HG03469 (cell line): ENCODE measurements around the gene EFNA1.
"Not testable (repeated sequence)": the region's sequence is repeated elsewhere in the genome, so short reads cannot be mapped to it uniquely, and the experiment has no call there.

Experiments used
- ATAC-seq: cut with Tn5 transposase; IDR thresholded peaks from one replicate; pipeline ENCODE4 v1.9.1; 2021; ENCODE audit warnings: mild to moderate bottlenecking, moderate library complexity, moderate number of reproducible peaks; ENCODE audit not compliant: unreplicated experiment

EFNA1 gene

DNA sequence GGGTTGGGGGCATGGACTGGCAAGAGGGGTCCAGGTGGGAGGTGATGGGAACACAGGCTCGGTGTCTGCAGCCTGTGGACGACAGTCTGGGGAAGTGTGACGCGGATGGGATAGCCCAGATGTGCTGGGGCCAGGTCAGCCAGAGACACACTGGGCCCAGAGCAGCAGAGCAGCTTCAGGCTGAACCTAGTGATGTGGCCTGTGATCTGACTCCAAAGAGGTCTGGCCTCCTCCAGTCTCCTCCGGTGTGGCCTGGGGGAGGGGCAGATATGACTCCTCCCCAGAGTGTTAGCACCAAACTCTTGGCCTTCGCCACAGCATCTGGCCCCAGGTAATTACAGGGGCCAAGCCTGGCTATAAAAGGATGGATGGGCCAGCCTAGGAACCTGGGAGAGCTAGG lies 35.5 kb upstream of the EFNA1 start:
- no peak for ATAC-seq

DNA sequence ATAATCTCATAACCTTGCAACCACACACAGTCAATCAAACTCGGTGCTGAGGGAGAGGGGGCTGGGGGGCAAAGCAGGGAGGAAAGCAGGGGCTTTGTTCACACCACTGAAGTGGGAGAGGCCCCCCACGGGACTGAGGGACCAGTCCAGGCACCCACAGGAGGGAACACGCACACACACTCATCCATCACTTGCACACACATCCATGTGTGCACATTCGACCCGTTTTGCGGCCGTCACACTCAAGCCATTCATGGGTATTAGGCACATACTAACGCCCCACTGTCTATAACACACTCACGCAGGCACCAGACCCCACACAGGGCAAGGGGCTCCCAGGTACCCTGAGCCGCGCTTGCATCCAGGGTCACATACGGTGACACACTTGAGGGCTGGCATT lies 35.0 kb upstream of the EFNA1 start:
- no peak for ATAC-seq

DNA sequence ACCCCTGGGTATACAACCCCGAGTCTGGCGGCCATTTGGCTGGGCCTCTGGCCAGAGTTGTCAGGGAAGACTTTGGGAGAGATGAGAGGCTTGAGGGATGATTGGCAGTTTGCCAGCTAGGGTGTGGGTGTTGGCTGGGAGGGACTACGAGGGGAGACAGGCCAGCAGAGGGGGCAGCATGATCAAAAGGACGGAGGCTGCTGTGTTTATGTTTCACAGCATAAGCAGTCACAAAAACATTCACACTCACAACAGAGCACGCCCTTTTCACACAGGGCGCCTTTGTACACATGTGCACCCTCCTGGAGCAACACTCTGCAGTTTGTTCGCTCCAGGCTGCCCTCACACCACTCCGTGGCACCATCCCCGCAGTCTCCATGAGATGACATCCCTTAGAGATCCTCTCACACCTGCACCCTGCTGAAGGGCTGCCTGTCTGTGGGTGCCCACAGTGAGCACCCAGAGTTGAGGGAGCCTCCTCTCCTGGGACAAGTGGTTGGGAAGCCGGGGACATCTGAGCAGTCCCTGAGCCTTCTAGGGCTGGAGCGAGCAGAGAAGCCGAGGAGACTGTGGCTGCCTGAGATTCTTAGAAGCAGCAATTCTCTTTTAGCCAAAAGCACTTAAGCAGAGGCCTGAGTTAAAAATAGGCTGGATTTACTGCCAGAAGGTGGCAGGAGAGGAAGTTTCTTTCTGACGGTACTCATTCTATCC lies 33.6 kb upstream of the EFNA1 start:
- no peak for ATAC-seq

DNA sequence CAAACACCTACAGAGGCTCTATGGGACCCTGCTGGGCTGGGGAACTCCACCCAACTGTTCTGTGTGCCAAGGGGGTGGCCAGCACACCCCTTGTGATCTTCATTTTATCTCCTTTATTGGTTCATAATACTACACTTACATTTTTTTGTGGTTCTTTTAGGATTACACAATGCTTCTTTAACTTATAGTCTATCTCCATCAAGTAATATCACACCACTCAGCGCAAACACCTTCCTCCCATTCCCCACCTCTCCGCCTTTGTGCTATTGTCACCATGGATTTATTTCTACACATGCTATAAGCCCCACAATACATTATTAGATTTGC lies 33.1 kb upstream of the EFNA1 start:
- ATAC-seq = no peak

DNA sequence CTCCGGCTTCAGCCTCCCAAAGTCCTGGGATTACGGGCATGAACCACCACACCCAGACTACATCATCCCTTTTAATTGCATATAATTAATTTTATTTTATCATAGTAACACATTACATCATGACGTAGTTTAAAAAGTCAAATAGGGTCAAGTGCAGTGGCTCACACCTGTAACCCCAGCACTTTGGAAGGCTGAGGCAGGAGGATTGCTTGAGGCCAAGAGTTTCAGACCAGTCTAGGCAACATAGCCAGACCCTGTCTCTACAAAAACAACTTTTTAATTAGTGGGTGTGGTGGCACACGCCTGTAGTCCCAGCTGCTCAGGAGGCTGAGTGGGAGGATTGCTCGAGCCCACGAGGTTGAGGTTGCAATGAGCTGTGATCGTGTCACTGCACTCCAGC lies 28.3 kb upstream of the EFNA1 start:
- ATAC-seq = no peak

DNA sequence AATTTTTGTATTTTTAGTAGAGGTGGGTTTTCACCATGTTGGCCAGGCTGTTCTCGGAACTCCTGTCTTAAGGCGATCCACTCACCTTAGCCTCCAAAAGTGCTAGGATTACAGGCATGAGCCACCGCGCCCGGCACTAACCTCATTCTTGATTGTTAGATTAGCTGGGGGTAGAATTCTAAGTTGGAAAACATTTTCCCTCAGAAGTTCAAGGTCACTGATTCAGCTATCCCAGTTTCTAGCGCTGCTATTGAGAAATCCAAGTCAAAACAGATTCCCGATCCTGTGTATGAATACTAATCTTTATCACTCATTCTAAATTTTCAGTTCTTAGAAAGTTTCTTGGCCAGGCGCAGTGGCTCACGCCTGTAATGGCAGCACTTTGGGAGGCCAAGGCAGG lies 24.4 kb upstream of the EFNA1 start:
- ATAC-seq = no peak

DNA sequence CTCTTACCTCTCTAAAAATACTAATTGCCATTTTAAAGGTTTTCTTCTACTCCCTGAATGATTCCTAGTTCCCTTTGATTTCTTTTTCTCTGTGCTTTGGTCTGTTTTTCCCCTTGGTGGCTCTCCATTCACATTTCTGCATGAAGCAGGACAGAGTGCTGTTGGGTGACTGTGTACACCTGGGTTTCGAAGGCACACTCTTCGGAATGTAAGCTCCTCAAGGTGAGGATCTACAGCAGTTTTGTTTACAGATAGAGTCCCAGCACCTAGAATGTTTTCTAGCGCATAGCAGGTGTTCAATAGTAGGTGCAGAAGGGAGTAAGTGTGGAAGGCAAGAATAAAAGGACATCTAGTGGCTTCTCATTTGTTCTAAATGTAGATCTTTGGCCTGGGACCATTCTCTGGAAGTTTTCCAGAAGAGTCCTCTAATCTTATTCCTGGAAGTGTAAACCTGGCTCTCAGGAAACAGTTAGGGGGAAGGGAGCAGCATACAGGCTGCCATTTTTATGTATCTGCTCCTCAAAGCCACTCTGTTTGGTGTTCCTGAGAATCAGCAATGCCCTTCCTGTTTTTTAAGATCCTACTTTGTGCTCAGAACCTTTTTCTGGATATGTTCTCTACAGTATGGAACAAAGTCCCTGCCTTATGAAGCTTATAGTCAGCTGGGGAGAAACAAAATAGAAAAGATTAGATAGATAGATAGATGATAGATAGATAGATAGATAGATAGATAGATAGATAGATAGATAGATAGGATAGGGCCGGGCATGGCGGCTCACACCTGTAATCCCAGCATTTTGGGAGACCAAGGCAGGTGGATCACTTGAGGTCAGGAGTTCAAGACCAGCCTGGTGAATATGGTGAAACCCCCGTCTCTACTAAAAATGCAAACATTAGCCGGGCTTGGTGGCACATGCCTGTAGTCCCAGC lies 22.8 kb upstream of the EFNA1 start:
- ATAC-seq = no peak

DNA sequence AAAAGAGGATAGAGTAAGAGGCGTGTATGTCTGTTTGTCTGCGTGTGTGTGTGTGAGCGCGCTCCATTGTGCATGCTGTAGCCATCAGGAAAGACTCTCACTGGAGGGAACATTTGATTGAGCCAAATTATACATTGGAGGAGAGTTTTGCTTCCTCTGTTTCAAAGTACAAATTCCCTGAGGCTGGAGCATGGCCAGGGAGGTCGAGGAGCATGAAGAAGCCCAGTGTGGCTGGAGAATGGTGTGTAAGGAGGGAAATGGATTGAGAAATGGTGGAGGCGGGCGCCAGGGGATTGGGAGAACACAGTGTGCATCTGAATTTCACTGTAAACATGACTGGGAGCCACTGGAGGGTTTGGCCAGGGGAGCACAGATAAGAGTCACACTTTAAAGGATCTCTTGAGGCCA lies 22.1 kb upstream of the EFNA1 start:
- ATAC-seq = no peak

DNA sequence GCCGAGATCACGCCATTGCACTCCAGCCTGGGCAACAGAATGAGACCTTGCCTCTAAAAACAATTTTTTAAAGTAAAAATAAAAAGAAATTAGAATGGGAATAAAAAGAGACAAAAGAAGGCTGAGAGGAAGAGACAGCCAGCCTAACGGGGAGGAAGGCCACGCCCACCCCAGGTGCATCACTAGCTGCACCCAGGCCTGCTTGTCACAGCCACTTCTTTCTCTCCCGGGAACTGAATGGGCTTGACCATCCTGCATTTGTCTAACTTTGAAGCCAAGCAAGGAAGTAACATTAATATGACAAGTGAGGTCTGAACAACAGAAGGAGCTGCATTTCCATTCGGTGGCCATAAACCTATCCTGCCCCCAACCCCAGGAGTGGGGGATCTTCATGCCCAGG lies 20.8 kb upstream of the EFNA1 start:
- ATAC-seq = no peak

DNA sequence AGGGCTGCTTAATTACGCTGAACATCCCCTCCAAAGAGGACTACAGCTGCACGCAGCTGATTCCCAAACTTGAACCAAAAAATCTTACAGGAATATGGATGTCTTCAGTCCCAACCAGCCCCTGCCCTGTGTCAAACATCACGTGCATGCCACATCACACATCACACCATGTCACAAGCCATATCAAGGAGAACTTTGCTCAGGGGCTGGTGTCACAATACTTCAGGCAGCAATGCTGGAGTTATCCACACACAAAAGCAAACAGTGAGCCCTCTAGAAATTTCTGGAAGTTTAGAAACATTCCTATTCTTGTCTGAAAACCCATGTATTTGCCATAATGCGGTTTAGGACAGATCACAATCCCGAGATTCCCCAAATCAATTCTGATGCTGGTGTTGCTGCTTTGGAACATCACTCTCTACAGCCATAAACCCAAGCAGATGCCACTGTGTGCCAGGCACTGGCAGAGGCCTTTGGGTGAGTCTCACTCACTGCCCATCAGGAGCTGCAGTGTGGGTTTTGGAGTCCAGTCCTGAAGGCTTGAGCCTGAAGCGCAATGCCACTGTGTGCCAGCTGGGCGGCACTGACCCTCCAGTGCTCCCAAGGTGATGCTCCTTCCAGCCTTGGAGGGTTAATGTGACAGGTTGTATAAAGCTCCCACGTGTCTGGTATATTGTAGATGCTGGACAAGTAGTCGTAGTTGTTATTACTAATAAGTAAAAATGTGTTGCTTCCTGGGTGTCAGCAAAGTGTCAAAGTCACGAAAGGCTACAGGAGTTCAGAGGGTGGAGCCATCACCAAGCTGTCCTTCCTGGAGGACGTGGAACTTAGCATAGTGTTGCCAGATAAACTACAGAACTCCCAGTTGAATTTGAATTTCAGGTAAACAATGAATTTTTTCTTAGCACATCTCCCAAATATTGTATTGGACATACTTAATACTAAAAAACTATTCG lies 20.1 kb upstream of the EFNA1 start:
- ATAC-seq = no peak

DNA sequence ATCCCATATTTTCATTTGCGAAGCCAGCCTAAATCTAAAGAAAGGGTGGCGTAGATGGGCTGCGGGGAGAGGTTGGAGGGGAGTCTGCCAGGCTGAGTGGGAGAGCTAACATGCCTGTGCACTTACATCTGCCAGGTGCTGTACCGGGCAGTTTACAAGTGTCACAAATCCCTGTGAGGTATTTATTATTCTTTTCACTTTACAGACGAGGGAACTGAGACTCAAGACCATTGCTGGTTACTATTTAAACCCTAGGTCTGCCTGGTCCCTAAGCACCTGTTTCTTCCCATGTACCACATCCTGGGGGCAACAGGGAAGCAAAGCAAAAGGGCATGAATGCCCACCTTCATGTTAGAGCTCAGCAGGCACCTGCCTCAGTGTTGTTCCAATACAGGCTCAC lies 19.4 kb upstream of the EFNA1 start:
- no peak for ATAC-seq

DNA sequence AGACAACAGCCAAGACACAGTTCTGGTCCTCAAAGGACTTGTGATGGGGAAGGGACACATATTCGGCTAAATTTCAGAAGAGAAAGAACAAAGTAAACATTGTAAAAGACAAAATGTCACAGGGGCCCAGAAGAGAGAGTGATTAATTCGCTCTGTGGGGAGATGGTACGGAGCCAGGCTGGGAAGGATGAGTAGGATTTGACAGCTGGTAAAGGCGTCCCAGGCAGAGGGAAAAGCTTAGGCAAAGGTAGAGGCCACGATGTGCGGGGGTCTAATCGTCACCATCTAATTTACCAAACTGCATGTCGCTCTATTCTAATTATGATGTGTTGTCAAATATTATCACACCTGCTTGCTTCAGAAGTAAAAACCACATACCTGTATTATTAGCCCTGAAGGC lies 17.3 kb upstream of the EFNA1 start:
- no peak for ATAC-seq

DNA sequence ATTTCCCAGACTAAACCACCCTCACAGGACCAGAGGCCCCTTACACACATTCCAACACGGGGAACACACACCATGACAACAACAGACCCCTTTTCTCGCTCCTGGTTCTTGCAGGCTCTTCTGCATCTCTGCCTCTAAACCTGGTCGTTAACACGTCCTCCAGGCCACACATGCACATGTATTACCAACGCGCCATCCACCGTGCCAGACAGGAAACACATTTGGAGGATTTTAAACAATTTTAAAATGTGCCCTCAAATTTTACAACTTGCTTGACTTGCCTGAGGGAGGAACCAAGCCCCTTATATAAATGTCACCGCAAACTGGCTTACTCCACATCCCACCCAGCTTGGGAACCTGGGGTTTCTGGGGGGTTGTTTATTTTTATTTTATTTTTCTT lies 16.9 kb upstream of the EFNA1 start:
- no peak for ATAC-seq

DNA sequence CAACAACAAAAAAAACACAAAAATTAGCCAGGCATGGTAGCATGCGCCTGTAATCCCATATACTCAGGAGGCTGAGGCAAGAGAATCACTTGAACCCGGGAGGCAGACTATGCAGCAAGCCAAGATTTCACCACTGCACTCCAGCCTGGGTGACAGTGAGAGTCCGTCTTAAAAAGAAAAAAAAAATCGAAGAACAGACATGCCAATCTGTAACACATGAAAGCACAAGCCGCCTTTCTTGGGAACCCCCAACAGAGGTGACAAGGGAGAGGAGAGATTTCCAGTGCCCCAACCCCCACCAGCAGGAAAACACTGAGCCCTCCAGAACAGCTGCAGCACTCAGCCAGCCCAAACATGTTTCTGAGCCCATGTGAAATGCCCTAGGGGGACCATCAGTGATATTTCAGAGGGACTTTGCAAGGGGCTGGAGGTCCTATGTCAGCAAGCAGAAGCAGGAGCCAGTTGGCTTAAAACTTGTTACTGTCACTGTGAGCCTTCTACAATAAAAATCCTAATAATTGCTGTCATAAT lies 14.2 kb upstream of the EFNA1 start:
- ATAC-seq = no peak

DNA sequence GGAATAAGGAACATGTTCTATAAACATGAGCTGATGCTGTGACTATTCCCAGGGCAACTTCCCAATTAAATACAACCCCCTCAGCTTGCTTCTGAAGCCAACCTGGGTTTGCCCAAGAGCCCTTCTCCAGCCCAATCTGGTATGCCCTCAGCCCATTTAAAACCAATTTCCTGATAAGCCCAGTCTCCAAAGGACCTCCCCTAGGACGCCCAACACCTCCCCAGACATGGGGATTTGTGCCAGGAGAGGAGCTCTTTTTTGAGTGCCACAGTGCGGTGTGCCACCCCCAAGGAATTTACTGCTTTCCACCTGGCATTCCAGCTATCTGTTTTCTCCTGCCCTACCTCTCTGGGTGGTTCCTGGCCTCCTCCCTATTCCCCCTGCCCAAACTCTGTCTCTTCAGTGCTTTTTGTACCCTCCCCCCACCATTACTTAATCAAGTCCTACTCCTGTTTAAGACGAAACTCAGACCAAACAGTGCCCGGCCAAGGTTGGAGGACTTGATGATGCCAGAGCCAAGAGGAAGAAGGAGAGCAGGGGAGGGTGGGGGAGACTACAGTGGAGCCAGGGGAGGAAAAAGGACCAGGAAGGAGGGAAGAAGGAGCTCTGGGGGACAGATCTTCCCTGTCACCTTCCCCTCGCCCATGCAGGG lies 11.4 kb upstream of the EFNA1 start:
- no peak for ATAC-seq

DNA sequence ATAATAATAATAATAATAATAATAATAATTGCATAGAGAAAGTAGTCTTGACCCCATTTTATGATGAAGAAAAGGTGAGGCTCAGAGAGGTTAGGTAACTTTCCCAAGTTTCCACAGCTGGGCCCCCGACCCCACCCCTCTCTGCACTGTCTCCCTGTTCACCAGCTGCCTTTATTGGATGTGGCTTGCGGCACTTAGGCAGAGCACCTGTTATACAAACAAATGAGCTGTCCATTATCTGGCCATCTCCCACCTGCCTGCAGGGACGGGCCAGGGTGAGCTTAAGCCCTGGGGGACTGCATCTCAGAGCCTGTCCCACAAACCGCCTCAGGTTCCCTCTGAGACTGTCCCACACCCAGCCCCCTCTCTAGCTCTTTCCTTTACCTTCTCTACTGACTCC lies 10.1 kb upstream of the EFNA1 start:
- no peak for ATAC-seq

DNA sequence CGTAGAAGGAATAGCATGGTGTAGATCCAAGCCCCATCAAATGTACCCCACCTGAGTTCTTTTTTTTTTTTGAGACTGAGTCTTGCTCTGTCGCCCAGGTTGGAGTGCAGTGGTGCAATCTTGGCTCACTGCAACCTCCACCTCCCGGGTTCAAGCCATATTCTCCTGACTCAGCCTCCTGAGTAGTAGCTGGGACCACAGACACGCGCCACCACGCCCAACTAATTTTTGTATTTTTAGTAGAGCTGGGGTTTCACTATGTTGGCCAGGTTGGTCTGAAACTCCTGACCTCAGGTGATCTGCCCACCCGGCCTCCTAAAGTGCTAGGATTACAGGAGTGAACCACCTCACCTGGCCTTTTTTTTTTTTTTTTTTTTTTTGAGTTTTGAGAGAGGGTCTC lies 9.6 kb upstream of the EFNA1 start:
- not testable (repeated sequence) for ATAC-seq

DNA sequence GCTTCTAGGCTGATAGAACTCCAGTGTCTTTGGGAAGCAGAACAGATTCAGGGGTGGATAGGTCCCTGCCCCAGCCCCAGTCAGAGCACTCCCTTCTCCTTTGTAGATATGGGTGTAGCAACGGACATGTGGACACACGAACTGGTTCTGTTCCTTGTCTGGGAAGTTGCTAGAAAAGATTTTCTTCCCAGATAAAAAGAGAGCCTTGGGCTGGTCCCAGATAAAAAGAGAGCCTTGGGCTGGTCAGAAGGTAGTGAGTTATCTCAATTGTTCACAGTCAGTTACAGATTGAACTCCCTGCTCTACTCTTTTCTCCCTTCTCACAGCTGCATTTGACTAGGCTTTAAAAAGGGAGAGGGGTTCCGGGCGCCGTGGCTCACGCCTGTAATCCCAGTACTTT lies 7.4 kb upstream of the EFNA1 start:
- no peak for ATAC-seq

DNA sequence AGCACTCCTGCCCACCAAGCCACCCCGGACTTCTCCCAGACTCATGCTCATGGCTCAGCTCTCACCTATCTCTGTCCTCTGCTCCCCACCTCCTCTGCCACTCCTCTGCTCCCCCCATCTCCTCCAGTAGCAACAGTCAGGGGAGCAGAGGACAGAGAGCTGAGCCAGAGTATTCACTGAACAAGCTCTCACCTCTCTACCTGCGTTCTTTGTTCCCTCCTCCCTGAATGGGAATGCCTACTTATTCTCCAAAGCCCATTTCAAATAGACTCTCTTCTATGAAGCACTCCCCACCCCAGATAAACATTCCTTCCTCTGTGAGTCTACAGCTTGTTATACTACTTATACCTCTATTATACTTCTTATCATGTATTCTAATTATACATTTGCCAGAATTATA lies 6.4 kb upstream of the EFNA1 start:
- ATAC-seq = no peak

DNA sequence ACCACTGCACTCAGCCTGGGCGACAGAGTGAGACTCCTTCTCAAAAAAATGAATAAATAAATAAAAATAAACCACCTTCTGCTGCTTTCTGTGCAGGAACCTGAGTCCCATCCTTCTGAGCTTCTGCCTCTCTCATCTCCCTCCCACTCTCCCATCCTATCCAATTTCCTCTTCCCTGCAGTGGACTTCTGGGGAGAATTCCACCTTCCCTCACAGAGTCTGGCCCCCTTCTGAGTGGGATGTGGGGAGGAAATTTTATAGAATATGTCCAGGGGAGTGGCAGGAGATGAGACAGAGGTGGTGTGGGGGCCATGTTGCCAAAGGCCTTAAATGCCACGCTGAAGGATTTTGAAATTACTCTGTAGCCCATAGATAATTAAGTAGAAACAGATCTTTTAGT lies 5.4 kb upstream of the EFNA1 start:
- ATAC-seq = no peak

DNA sequence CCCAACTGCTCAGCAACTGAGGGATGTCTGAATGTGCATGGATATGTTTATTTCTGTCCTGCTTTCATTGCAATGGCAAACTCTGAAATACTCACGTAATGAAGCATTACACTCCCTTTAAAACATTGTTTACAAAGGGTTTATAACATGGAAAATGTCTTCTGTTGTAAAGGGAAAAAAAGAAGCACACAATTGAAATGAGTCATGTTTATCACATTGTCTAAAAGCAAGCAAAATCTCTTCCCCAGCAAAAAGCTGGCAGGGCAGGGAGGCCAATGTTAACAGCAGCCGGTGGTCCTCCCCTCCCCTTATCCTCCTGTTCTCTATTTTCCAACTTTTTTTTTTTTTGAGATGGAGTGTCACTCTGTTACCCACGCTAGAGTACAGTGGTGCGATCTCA lies 3.9 kb upstream of the EFNA1 start:
- no peak for ATAC-seq
